H9 (cell line): ENCODE measurements around the gene VAV2. TPM values are rescaled to one million over a fixed set of nuclear protein-coding genes. Genes with fewer than 3 reads are reported as not detected.

Experiments used
- DNase-seq: peaks from one replicate; pipeline ENCODE4 v3.0.0-alpha.2; 2017
- H2AFZ ChIP-seq: one replicate; pipeline ENCODE4 v1.6.1; 2013; ENCODE audit warnings: mild to moderate bottlenecking, low read length, control low read depth, moderate library complexity
- H2AK5ac ChIP-seq: 2 replicates; pipeline ENCODE4 v1.6.1; 2013; ENCODE audit warnings: low read length, control low read depth, mixed read lengths; ENCODE audit not compliant: insufficient read length
- H2BK120ac ChIP-seq: one replicate; pipeline ENCODE4 v1.6.1; 2013; ENCODE audit warnings: low read depth, mild to moderate bottlenecking, low read length, control low read depth, inconsistent platforms; ENCODE audit not compliant: poor library complexity, severe bottlenecking
- H2BK12ac ChIP-seq: 2 replicates; pipeline ENCODE4 v1.6.1; 2013; ENCODE audit warnings: low read length, control low read depth, mixed read lengths, low read depth; ENCODE audit not compliant: insufficient read length
- H2BK15ac ChIP-seq: 2 replicates; pipeline ENCODE4 v1.6.1; 2013; ENCODE audit warnings: low read depth, low read length, control low read depth
- H2BK20ac ChIP-seq: one replicate; pipeline ENCODE4 v1.6.1; 2013; ENCODE audit warnings: low read depth, mild to moderate bottlenecking, low read length, control low read depth, inconsistent platforms; ENCODE audit not compliant: poor library complexity, severe bottlenecking
- H2BK5ac ChIP-seq: 2 replicates; pipeline ENCODE4 v1.6.1; 2013; ENCODE audit warnings: low read length, control low read depth, mixed read lengths; ENCODE audit not compliant: insufficient read length
- H3K14ac ChIP-seq: 2 replicates; pipeline ENCODE4 v1.6.1; 2013; ENCODE audit warnings: low read length, control low read depth; ENCODE audit not compliant: insufficient read depth
- H3K18ac ChIP-seq: 2 replicates; pipeline ENCODE4 v1.6.1; 2013; ENCODE audit warnings: low read depth, mild to moderate bottlenecking, mixed read lengths, low read length, control low read depth; ENCODE audit not compliant: insufficient read length
- H3K23ac ChIP-seq: 2 replicates; pipeline ENCODE4 v1.6.1; 2013; ENCODE audit warnings: low read length, control low read depth, mixed read lengths, low read depth; ENCODE audit not compliant: insufficient read length
- H3K23me2 ChIP-seq: 2 replicates; pipeline ENCODE4 v1.6.1; 2013; ENCODE audit warnings: low read depth, mild to moderate bottlenecking, mixed read lengths, low read length, control low read depth; ENCODE audit not compliant: insufficient read length, poor library complexity, severe bottlenecking
- H3K27ac ChIP-seq: 2 replicates; pipeline ENCODE4 v1.5.1; 2013; ENCODE audit warnings: low read length, control low read depth, mixed read lengths, low read depth; ENCODE audit not compliant: insufficient read length
- H3K27me3 ChIP-seq: 2 replicates; pipeline ENCODE4 v1.6.1; 2013; ENCODE audit warnings: low read length, control low read depth, inconsistent platforms; ENCODE audit not compliant: insufficient read depth
- H3K4ac ChIP-seq: 2 replicates; pipeline ENCODE4 v1.6.1; 2013; ENCODE audit warnings: low read depth, mild to moderate bottlenecking, control low read depth, inconsistent platforms, low read length, moderate library complexity
- H3K4me1 ChIP-seq: 2 replicates; pipeline ENCODE4 v1.6.1; 2013; ENCODE audit warnings: low read length, control low read depth, inconsistent platforms; ENCODE audit not compliant: insufficient read depth
- H3K4me2 ChIP-seq: 2 replicates; pipeline ENCODE4 v1.6.1; 2013; ENCODE audit warnings: low read length, control low read depth, mixed read lengths; ENCODE audit not compliant: insufficient read length, insufficient read depth
- H3K56ac ChIP-seq: 2 replicates; pipeline ENCODE4 v1.6.1; 2013; ENCODE audit warnings: low read depth, mild to moderate bottlenecking, mixed read lengths, low read length, control low read depth; ENCODE audit not compliant: insufficient read length
- H3K79me1 ChIP-seq: 2 replicates; pipeline ENCODE4 v1.6.1; 2013; ENCODE audit warnings: low read depth, mild to moderate bottlenecking, moderate library complexity, low read length, control low read depth, inconsistent platforms; ENCODE audit not compliant: insufficient read depth, poor library complexity, severe bottlenecking
- H3K79me2 ChIP-seq: 2 replicates; pipeline ENCODE4 v1.6.1; 2013; ENCODE audit warnings: low read length, control low read depth, inconsistent platforms; ENCODE audit not compliant: insufficient read depth
- H3K9ac ChIP-seq: 2 replicates; pipeline ENCODE4 v1.6.1; 2013; ENCODE audit warnings: low read length, control low read depth, mixed read lengths; ENCODE audit not compliant: insufficient read length; ENCODE audit errors: extremely low read depth
- H3K9me3 ChIP-seq: one replicate; pipeline ENCODE4 v1.6.1; 2013; ENCODE audit warnings: low read depth, low read length, inconsistent platforms; ENCODE audit not compliant: control insufficient read depth
- H3T11ph ChIP-seq: one replicate; pipeline ENCODE4 v1.6.1; 2013; ENCODE audit warnings: mild to moderate bottlenecking, low read length, control low read depth, inconsistent platforms
- H4K20me1 ChIP-seq: one replicate; pipeline ENCODE4 v1.6.1; 2013; ENCODE audit not compliant: control insufficient read depth, insufficient read length, insufficient read depth
- H4K5ac ChIP-seq: 2 replicates; pipeline ENCODE4 v1.6.1; 2013; ENCODE audit warnings: low read depth, mild to moderate bottlenecking, mixed read lengths, low read length, control low read depth; ENCODE audit not compliant: insufficient read length
- H4K8ac ChIP-seq: replicated peaks from 2 replicates; pipeline ENCODE4 v1.6.1; 2013; ENCODE audit warnings: low read length, control low read depth, mixed read lengths, low read depth; ENCODE audit not compliant: insufficient read length
- H4K91ac ChIP-seq: 2 replicates; pipeline ENCODE4 v1.6.1; 2013; ENCODE audit warnings: low read depth, mild to moderate bottlenecking, moderate library complexity, mixed read lengths, low read length, control low read depth; ENCODE audit not compliant: insufficient read length
- H3K27ac Mint-ChIP-seq, 3 experiments: 2 replicates in 2 of 3; 3 replicates in 1 of 3; pipeline ENCODE4 v1.8.0; 2020 to 2021; ENCODE audit warnings: mixed read lengths in 3 of 3, mild to moderate bottlenecking in 1 of 3, moderate library complexity in 1 of 3
- H3K27me3 Mint-ChIP-seq: 2 replicates; pipeline ENCODE4 v1.8.0; 2021; ENCODE audit warnings: low read depth, mild to moderate bottlenecking, moderate library complexity, mixed read lengths
- H3K36me3 Mint-ChIP-seq, 3 experiments: 2 replicates in 2 of 3; 3 replicates in 1 of 3; pipeline ENCODE4 v1.8.0; 2020 to 2021; ENCODE audit warnings: low read depth in 3 of 3, mixed read lengths in 3 of 3; ENCODE audit not compliant: insufficient read depth in 1 of 3
- H3K4me1 Mint-ChIP-seq, 2 experiments: 2 replicates each; pipeline ENCODE4 v1.8.0; 2020; ENCODE audit warnings: mixed read lengths in 2 of 2
- H3K4me3 Mint-ChIP-seq, 2 experiments: 2 replicates in 1 of 2; 3 replicates in 1 of 2; pipeline ENCODE4 v1.8.0; 2020 to 2021; ENCODE audit warnings: mild to moderate bottlenecking in 2 of 2, mixed read lengths in 2 of 2, moderate library complexity in 1 of 2
- H3K9me3 Mint-ChIP-seq, 2 experiments: 2 replicates in 1 of 2; 3 replicates in 1 of 2; pipeline ENCODE4 v1.8.0; 2020; ENCODE audit warnings: mild to moderate bottlenecking in 2 of 2, mixed read lengths in 2 of 2, moderate library complexity in 1 of 2
- WGBS: extraction: QIAGEN DNeasy Blood & Tissue Kit; methylation state at CpG from one replicate; pipeline ENCODE4 v1.1.7; 2013; ENCODE audit warnings: missing lambda C conversion rate, low lambda C conversion rate, mixed read lengths; ENCODE audit not compliant: insufficient read length; ENCODE audit errors: extremely low coverage; 5-methylcytosine and 5-hydroxymethylcytosine counted together
- total RNA-seq: library from RNA; stranded (reverse); gene quantifications from 2 replicates; pipeline ENCODE4 v1.2.1, GENCODE V29; 2021
- TF ChIP-seq, protein P1 (sequence below): fragments of 200-600 bp; sonication (generic); conservative IDR thresholded peaks from 3 replicates; pipeline ENCODE4 v1.8.0; 2021; ENCODE audit warnings: antibody characterized with exemption, mild to moderate bottlenecking

The VAV2 gene
- total RNA-seq, 1 experiment from 2014 or later = 58.7 TPM

- DNase-seq = peak; percentile 82
- TF ChIP-seq, protein P1, sequence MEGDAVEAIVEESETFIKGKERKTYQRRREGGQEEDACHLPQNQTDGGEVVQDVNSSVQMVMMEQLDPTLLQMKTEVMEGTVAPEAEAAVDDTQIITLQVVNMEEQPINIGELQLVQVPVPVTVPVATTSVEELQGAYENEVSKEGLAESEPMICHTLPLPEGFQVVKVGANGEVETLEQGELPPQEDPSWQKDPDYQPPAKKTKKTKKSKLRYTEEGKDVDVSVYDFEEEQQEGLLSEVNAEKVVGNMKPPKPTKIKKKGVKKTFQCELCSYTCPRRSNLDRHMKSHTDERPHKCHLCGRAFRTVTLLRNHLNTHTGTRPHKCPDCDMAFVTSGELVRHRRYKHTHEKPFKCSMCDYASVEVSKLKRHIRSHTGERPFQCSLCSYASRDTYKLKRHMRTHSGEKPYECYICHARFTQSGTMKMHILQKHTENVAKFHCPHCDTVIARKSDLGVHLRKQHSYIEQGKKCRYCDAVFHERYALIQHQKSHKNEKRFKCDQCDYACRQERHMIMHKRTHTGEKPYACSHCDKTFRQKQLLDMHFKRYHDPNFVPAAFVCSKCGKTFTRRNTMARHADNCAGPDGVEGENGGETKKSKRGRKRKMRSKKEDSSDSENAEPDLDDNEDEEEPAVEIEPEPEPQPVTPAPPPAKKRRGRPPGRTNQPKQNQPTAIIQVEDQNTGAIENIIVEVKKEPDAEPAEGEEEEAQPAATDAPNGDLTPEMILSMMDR = peak; percentile 48
- H3K23ac ChIP-seq = no peak overlapping the region
- H3K23me2 ChIP-seq = no peaks in the 10 kb centered on the region
- no peaks in the 10 kb centered on the region for H3K27me3 ChIP-seq
- no peak overlapping the region for H3K27ac Mint-ChIP-seq
- no peak overlapping the region for H3K56ac ChIP-seq
- H3K4ac ChIP-seq = no peak overlapping the region
- H3K36me3 Mint-ChIP-seq = peaks cover 35 to 68% (median 51%) of the 10 kb centered on the region in 3 experiments
- no peak overlapping the region for H3K14ac ChIP-seq
- no peak overlapping the region for H3T11ph ChIP-seq
- H3K27ac ChIP-seq = no peak overlapping the region
- H3K9me3 Mint-ChIP-seq = peaks cover 10% of the 10 kb centered on the region in 2 experiments
- no peak overlapping the region for H4K8ac ChIP-seq
- no peaks in the 10 kb centered on the region for H3K79me1 ChIP-seq
- no peak overlapping the region for H2BK120ac ChIP-seq
- H2BK20ac ChIP-seq = no peak overlapping the region
- no peak overlapping the region for H2BK15ac ChIP-seq
- no peak overlapping the region for H4K91ac ChIP-seq
- no peaks in the 10 kb centered on the region for H4K20me1 ChIP-seq
- no peaks in the 10 kb centered on the region for H3K9me3 ChIP-seq
- no peak overlapping the region for H2BK12ac ChIP-seq
- H2AK5ac ChIP-seq = no peak overlapping the region
- H3K27me3 Mint-ChIP-seq = no peaks in the 10 kb centered on the region
- H3K4me1 ChIP-seq = no peaks in the 10 kb centered on the region
- no peak overlapping the region for H3K18ac ChIP-seq
- H2BK5ac ChIP-seq = no peak overlapping the region
- no peak overlapping the region for H3K4me3 Mint-ChIP-seq
- H3K4me2 ChIP-seq = no peak overlapping the region
- H3K4me1 Mint-ChIP-seq = no peaks in the 10 kb centered on the region
- H3K79me2 ChIP-seq = no peaks in the 10 kb centered on the region
- H4K5ac ChIP-seq = no peak overlapping the region
- H2AFZ ChIP-seq = no peak overlapping the region
- no CpG with 5 or more reads among the region's 15 CpGs for WGBS
- H3K9ac ChIP-seq = no peak overlapping the region
These were observed 223.1 kb downstream of the VAV2 start for GRCh38 chr9:133768859-133769510.
